Activated CD4-positive, alpha-beta T cell treated with anti-CD3 and anti-CD28 coated beads, Interleukin-2, amount 50 U/mL, for 4 hours (primary cell): ENCODE data around the gene VPS52.

Experiments used
- DNase-seq, 2 experiments: peaks; one replicate each; pipeline ENCODE4 v3.0.0-alpha.2; 2020

The VPS52 gene

GRCh38 chr6:33208091-33208967 is 63.3 kb downstream of the VPS52 start, which contains the start of gene RING1:
RING1 (plus strand) TSS chr6:33208500; CDS start chr6:33208823, 323 bp downstream.
- peak; percentile 83 to 85 for DNase-seq

- no peak for DNase-seq
Measured at GRCh38 chr6:33207552-33208090, 64.1 kb downstream of the VPS52 start.

DNA sequence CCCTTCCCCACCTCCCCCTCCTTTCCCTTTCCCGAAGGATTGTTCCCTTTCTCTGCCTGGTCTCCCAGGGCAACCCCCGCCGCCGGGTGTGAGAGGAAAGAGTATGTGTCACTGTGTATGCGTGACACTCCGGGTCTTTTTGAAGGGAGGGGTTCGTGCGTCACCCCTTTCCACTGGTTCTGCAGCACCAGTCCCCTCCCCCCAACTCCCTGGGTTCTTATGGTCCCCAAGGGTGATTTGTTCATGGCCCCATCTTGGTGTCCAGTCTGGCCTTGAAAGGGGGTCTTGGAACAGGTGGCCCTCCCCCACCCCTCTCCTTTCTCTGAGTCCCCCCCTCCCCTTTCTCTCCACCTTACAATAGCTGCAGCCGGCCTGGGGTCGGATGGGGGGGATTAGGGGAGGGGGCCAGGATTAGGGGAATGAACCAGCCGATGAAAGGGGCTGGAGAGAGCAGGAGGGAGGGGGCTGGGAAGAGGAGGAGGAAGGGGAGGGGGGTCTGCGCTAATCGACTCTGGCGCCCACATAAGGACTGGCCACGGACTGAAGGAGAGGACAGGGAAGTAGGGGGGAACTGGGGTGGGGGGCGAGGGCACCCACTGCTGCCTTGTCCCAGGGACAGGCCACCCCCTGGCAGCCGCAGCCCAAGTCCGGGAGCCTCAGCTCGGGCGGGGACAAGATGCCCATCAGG is 64.7 kb downstream of the VPS52 start:
- DNase-seq, result no peak

GRCh38 chr6:33206027-33206863 is 65.4 kb downstream of the VPS52 start:
- DNase-seq, result no peak

DNA sequence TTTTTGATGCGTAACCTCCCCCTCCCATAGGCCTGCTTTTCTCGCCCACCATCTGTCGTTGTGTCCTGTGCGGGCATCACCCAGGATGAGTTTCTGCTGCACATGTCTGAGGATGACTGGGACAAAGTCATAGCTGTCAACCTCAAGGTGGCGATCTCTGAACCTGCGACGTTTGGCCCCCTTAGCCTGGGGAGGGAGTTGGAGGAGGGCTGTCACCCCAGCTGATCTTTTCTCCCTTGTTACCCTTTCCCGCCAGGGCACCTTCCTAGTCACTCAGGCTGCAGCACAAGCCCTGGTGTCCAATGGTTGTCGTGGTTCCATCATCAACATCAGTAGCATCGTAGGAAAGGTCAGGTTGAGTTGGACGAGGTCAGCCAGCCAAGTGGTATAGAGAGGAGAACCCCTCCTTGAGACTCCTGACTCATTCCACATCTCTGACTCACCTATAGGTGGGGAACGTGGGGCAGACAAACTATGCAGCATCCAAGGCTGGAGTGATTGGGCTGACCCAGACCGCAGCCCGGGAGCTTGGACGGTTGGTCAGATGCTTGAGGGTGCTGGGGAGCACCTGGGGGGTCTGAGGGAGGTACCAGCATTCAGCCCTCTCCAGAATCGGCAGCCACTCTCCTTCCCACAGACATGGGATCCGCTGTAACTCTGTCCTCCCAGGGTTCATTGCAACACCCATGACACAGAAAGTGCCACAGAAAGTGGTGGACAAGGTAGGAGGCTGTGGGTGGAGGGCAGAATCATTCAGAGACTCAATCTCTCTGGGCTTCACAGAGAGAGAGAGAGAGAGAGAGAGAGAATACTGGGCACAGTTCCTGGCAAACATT is 66.3 kb downstream of the VPS52 start:
- DNase-seq, result no peak

GRCh38 chr6:33204415-33205190 is 67.1 kb downstream of the VPS52 start, which contains the start of gene HSD17B8:
HSD17B8 (plus strand) TSS chr6:33204655; CDS start chr6:33204669, 14 bp downstream.
- peak; percentile 88 to 89 for DNase-seq

DNA sequence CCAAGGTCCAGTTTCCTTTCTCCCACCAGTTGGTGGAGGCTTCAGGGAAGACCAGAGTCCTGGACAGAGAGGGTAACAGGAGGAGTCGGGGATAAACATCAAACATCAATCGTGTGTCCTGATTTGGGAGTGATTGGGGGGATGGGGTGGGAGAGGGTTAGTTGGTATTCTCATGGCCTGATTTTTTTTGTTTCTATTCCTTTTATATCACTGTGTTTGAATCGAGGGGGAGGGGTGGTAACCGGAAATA is 67.6 kb downstream of the VPS52 start:
- DNase-seq, result no peak

GRCh38 chr6:33203443-33204164 is 68.1 kb downstream of the VPS52 start:
- DNase-seq, result no peak

- DNase-seq, result no peak
Measured at GRCh38 chr6:33202799-33203198, 68.9 kb downstream of the VPS52 start.

DNA sequence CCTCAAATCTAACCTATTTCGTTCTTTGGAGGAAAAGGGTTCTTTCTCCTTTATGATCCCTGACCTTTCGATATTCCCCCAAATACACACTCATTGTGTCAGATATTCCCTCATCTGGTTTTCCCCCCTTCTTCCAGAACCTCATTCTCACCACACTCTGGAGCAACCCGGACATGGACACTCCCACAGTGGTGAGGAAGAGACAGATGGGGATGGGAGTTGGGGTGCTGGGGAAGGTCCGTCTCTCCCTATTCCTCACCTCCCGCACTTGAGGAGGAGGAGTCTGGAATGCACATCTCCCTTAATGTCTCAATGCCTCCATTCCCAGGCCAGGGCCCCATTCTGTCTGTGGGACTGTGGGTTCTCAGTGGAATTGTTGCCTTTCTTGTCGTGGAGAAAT is 69.7 kb downstream of the VPS52 start:
- no peak for DNase-seq

DNA sequence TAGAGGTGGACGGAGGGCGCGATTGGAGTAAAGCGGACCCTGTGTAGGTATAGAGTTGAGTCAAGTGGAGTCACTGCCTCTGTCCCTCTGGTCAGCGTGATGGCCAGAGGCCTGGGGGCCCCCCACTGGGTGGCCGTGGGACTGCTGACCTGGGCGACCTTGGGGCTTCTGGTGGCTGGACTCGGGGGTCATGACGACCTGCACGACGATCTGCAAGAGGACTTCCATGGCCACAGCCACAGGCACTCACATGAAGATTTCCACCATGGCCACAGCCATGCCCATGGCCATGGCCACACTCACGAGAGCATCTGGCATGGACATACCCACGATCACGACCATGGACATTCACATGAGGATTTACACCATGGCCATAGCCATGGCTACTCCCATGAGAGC is 70.5 kb downstream of the VPS52 start:
- no peak for DNase-seq
